Fibroblast of skin of right biceps (primary cell): ENCODE data around the gene CNDP1.
"Not testable (repeated sequence)": the region's sequence is repeated elsewhere in the genome, so short reads cannot be mapped to it uniquely, and the experiment has no call there.

Experiments
- DNase-seq: peaks from one replicate; pipeline ENCODE4 v3.0.0-alpha.2; 2013

The CNDP1 gene

GRCh38 chr18:74522635-74523548 lies 11.4 kb upstream of the CNDP1 start:
- DNase-seq, result no peak

- peak; percentile 3 for DNase-seq
These were observed 10.2 kb upstream of the CNDP1 start for GRCh38 chr18:74524097-74524496.

- DNase-seq, result not testable (repeated sequence)
These were observed 9.4 kb upstream of the CNDP1 start for GRCh38 chr18:74524915-74525314.

- DNase-seq, result no peak
These were observed 8.6 kb upstream of the CNDP1 start for GRCh38 chr18:74525741-74526140.

- DNase-seq, result no peak
These were observed 7.8 kb upstream of the CNDP1 start for GRCh38 chr18:74526488-74526887.

GRCh38 chr18:74528478-74528877 lies 5.8 kb upstream of the CNDP1 start:
- DNase-seq, result no peak

GRCh38 chr18:74528913-74529312 lies 5.4 kb upstream of the CNDP1 start:
- DNase-seq, result no peak

GRCh38 chr18:74529378-74529777 lies 4.9 kb upstream of the CNDP1 start:
- no peak for DNase-seq

GRCh38 chr18:74529811-74530583 lies 4.3 kb upstream of the CNDP1 start:
- no peak for DNase-seq

GRCh38 chr18:74530584-74530862 lies 3.8 kb upstream of the CNDP1 start:
- no peak for DNase-seq

GRCh38 chr18:74531043-74531442 lies 3.3 kb upstream of the CNDP1 start:
- DNase-seq, result no peak

- DNase-seq, result no peak
These were observed 1.7 kb upstream of the CNDP1 start for GRCh38 chr18:74532511-74533025.

- no peak for DNase-seq
These were observed 634 bp upstream of the CNDP1 start for GRCh38 chr18:74533666-74534065.

GRCh38 chr18:74534981-74535649 lies 815 bp downstream of the CNDP1 start:
- DNase-seq, result no peak

GRCh38 chr18:74539289-74539688 lies 5.0 kb downstream of the CNDP1 start:
- DNase-seq, result no peak

- no peak for DNase-seq
These were observed 6.5 kb downstream of the CNDP1 start for GRCh38 chr18:74540652-74541421.

GRCh38 chr18:74541703-74542555 lies 7.6 kb downstream of the CNDP1 start:
- no peak for DNase-seq

- no peak for DNase-seq
These were observed 10.6 kb downstream of the CNDP1 start for GRCh38 chr18:74544898-74545297.

GRCh38 chr18:74546007-74546406 lies 11.7 kb downstream of the CNDP1 start:
- no peak for DNase-seq

GRCh38 chr18:74546751-74547530 lies 12.6 kb downstream of the CNDP1 start:
- peak; percentile 20 for DNase-seq

GRCh38 chr18:74547860-74548259 lies 13.6 kb downstream of the CNDP1 start:
- no peak for DNase-seq
